ENCODE data around the gene BIRC5. TPM values are rescaled to one million over a fixed set of nuclear protein-coding genes. Genes with fewer than 3 reads are reported as not detected.

Gene BIRC5
- total RNA-seq, 1 experiment from 2014 or later = 140 TPM

DNA sequence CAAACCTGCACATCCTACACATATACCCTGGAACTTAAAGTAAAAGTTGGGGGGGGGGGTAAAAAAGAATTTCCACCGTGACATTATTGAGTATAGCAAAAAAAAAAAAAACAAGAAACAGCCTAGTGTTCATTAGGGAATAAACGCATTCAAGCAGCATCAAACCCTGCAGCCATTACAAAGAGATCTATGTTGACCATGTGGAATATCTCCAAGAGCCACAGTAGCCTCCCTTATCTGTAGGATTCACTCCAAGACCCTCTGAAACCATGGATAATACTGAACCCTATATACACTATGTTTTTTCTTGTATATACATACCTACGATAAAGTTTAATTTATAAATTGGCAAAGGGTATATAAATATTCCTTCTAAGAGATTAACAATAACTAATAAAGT is 5.6 kb upstream of the BIRC5 start:
- Histone ChIP-seq H3K27ac (ENCODE audit: low read depth, low read length) (no peak overlapping the region), H3K27me3 (ENCODE audit: insufficient read depth, low read length) (no peaks in the 10 kb centered on the region), H4K20me1 (ENCODE audit: insufficient read depth) (no peaks in the 10 kb centered on the region), H3K9ac (ENCODE audit: low read length) (no peak overlapping the region), H3K4me1 (ENCODE audit: control insufficient read depth in 1 of 2, insufficient read depth in 2 of 2, low read length in 2 of 2) (peaks cover 3 to 4% of the 10 kb centered on the region in 2 experiments), H3K36me3 (ENCODE audit: control insufficient read depth in 1 of 2, insufficient read depth in 2 of 2, low read length in 2 of 2) (peaks cover 7 to 13% of the 10 kb centered on the region in 2 experiments; a peak in 3 of 4 replicates), H3K79me2 (ENCODE audit: insufficient read depth, low read length) (no peaks in the 10 kb centered on the region), H3K4me2 (ENCODE audit: low read length) (no peak overlapping the region), H2AFZ (ENCODE audit: low read depth, low read length, poor library complexity, severe bottlenecking) (no peak overlapping the region), H3K9me3 (ENCODE audit: control insufficient read depth in 1 of 2, insufficient read depth in 1 of 2, low read depth in 1 of 2, low read length in 2 of 2) (no peaks in the 10 kb centered on the region), H3K9me2 (ENCODE audit: insufficient read depth) (no peaks in the 10 kb centered on the region), H3K4me3 (replicated peaks in 1 of 2; ENCODE audit: low read depth in 1 of 2, low read length in 2 of 2) (no peak overlapping the region)
- DNase-seq (ENCODE audit: low read depth, low spot score) (no peak), ATAC-seq (no peak)
- RAD21 ChIA-PET (ENCODE audit: low non-redundant PET in 1 of 2, low total read pairs in 2 of 2, uncharacterized antibody in 2 of 2, unreplicated experiment in 2 of 2) = no interaction called here
- intact Hi-C loops (cut with micrococcal nuclease) = no loop called here
- BruUV-seq (replicated peaks) = no TSS peak
- no peak for TF ChIP-seq RAD21 (IDR thresholded peaks at IDR 0.05; ENCODE audit: low read depth)
- TF ChIP-seq YY1 (IDR thresholded peaks at IDR 0.05; ENCODE audit: extremely low read depth, insufficient replicate concordance, low read depth, low read length) = no peak
- POLR2A ChIA-PET = interaction anchor here (1.4 kb wide), 1 partner anchor 21 kb away, joined by 6 read pairs; the partner anchor contains the start of genes AFMID and TK1
- CTCF ChIA-PET = no interaction called here

DNA sequence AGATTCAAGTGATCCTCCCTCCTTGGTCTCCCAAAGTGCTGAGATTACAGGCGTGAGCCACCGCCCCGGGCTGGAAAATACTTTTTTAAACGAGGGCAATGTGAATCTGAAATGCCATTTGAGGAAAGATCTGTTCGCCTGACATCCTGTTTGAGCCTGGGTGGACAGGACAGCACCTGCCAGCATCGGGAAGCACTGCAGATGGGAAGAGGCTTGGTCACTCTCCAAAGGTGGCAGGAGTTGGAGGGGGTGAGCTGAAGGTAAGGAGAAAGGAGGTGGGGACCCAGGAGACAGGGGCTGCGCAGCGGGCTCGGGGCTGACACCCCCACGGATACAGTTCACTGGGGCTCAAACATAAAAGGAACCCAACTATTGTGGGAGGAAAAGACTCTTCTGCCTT is 3.9 kb upstream of the BIRC5 start:
- peaks cover 11% of the 10 kb centered on the region for H3K79me2 ChIP-seq (ENCODE audit: insufficient read depth, low read length)
- intact Hi-C loops (cut with micrococcal nuclease) = no loop called here
- RAD21 ChIA-PET (ENCODE audit: low non-redundant PET in 1 of 2, low total read pairs in 2 of 2, uncharacterized antibody in 2 of 2, unreplicated experiment in 2 of 2) = no interaction called here
- H3K4me1 ChIP-seq (ENCODE audit: control insufficient read depth in 1 of 2, insufficient read depth in 2 of 2, low read length in 2 of 2) = peaks cover 7 to 13% of the 10 kb centered on the region in 2 experiments
- no peak for DNase-seq (ENCODE audit: low read depth, low spot score)
- H3K27ac ChIP-seq (ENCODE audit: low read depth, low read length) = no peak overlapping the region
- H3K27me3 ChIP-seq (ENCODE audit: insufficient read depth, low read length) = no peaks in the 10 kb centered on the region
- H3K36me3 ChIP-seq (ENCODE audit: control insufficient read depth in 1 of 2, insufficient read depth in 2 of 2, low read length in 2 of 2) = no peaks in the 10 kb centered on the region
- H3K4me3 ChIP-seq (replicated peaks in 1 of 2; ENCODE audit: low read depth in 1 of 2, low read length in 2 of 2) = no peak overlapping the region
- H3K9me2 ChIP-seq (ENCODE audit: insufficient read depth) = no peaks in the 10 kb centered on the region
- H3K9me3 ChIP-seq (ENCODE audit: control insufficient read depth in 1 of 2, insufficient read depth in 1 of 2, low read depth in 1 of 2, low read length in 2 of 2) = no peaks in the 10 kb centered on the region
- no peak overlapping the region for H2AFZ ChIP-seq (ENCODE audit: low read depth, low read length, poor library complexity, severe bottlenecking)
- no peak overlapping the region for H3K9ac ChIP-seq (ENCODE audit: low read length)
- no peak for ATAC-seq
- no TSS peak for BruUV-seq (replicated peaks)
- CTCF ChIA-PET = no interaction called here
- no peak for TF ChIP-seq CEBPB (IDR thresholded peaks at IDR 0.05; ENCODE audit: low read depth)
- no peak for TF ChIP-seq YY1 (IDR thresholded peaks at IDR 0.05; ENCODE audit: extremely low read depth, insufficient replicate concordance, low read depth, low read length)
- no peak for TF ChIP-seq REST (IDR thresholded peaks at IDR 0.05; ENCODE audit: low read depth)
- TF ChIP-seq POLR2A (IDR thresholded peaks at IDR 0.05; ENCODE audit: borderline replicate concordance, extremely low read depth, insufficient read depth, insufficient read length) = no peak
- no peak for TF ChIP-seq POLR2AphosphoS5 (IDR thresholded peaks at IDR 0.05; ENCODE audit: low read depth, low read length)
- TF ChIP-seq, protein P1, sequence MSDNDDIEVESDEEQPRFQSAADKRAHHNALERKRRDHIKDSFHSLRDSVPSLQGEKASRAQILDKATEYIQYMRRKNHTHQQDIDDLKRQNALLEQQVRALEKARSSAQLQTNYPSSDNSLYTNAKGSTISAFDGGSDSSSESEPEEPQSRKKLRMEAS (IDR thresholded peaks at IDR 0.05) = no peak
- TF ChIP-seq EZH2phosphoT487 (IDR thresholded peaks at IDR 0.05; ENCODE audit: borderline replicate concordance) = no peak
- TF ChIP-seq EZH2 (IDR thresholded peaks at IDR 0.05) = no peak
- no peak for TF ChIP-seq JUND (IDR thresholded peaks at IDR 0.05)
- POLR2A ChIA-PET = interaction anchor here (0.6 kb wide), 1 partner anchor 1629 kb away, joined by 6 read pairs; the partner anchor contains the start of gene CBX4
- no peaks in the 10 kb centered on the region for H4K20me1 ChIP-seq (ENCODE audit: insufficient read depth)
- no peak overlapping the region for H3K4me2 ChIP-seq (ENCODE audit: low read length)

Data from HCT116 (cell line).